ENCODE data around the gene APPBP2. TPM values are rescaled to one million over a fixed set of nuclear protein-coding genes. Genes with fewer than 3 reads are reported as not detected.

The APPBP2 gene
- 31.3 and 48.0 TPM in 2 replicates for total RNA-seq (ENCODE audit: low replicate concordance)

- TF ChIP-seq EZH2 (IDR thresholded peaks at IDR 0.05) (peak; percentile 26), EZH2phosphoT487 (IDR thresholded peaks at IDR 0.05) (peak; percentile 22), CTCF (IDR thresholded peaks at IDR 0.05) (no peak)
Measured at GRCh38 chr17:60525685-60526514, at the start of gene APPBP2. Gene APPBP2, minus strand, starts transcription at chr17:60526242. Its CDS starts 311 bp downstream, at chr17:60525931.

GRCh38 chr17:60573236-60574051 is 47.4 kb upstream of the APPBP2 start:
- Mint-ChIP-seq H3K36me3 (no peaks in the 10 kb centered on the region), H3K9me3 (no peaks in the 10 kb centered on the region), H3K27me3 (ENCODE audit: insufficient read depth, low read depth) (peaks cover 2% of the 10 kb centered on the region), H3K4me3 (no peak overlapping the region), H3K4me1 (peaks cover 3% of the 10 kb centered on the region), H3K27ac (no peak overlapping the region)
- Histone ChIP-seq H3K9me3 (ENCODE audit: low read depth) (no peaks in the 10 kb centered on the region), H3K4me3 (no peak overlapping the region), H4K20me1 (ENCODE audit: low read depth) (no peaks in the 10 kb centered on the region), H3K9ac (no peak overlapping the region), H2AFZ (replicated peaks) (no peak overlapping the region), H3F3A (ENCODE audit: low read depth) (no peaks in the 10 kb centered on the region), H3K27me3 (no peaks in the 10 kb centered on the region), H3K4me1 (no peaks in the 10 kb centered on the region), H3K36me3 (no peaks in the 10 kb centered on the region), H3K27ac (no peak overlapping the region), H3K79me2 (ENCODE audit: low read depth) (no peaks in the 10 kb centered on the region), H3K4me2 (no peak overlapping the region)
- DNase-seq (ENCODE audit: low spot score): no peak
- TF ChIP-seq EZH2 (IDR thresholded peaks at IDR 0.05): no peak

More at GRCh38 chr17:60525685-60526514, at the start of gene APPBP2:
- no peaks in the 10 kb centered on the region for H3K36me3 ChIP-seq
- peaks cover 3% of the 10 kb centered on the region for H3F3A ChIP-seq (ENCODE audit: low read depth)
- H4K20me1 ChIP-seq (ENCODE audit: low read depth): peaks cover 42% of the 10 kb centered on the region
- H3K9me3 ChIP-seq (ENCODE audit: low read depth): no peaks in the 10 kb centered on the region
- Mint-ChIP-seq H3K4me3 (peak within 1 kb of the TSS; percentile 92), H3K27me3 (ENCODE audit: insufficient read depth, low read depth) (no peaks in the 10 kb centered on the region), H3K4me1 (peaks cover 17% of the 10 kb centered on the region), H3K27ac (peak within 1 kb of the TSS; percentile 98), H3K9me3 (peaks cover 11% of the 10 kb centered on the region), H3K36me3 (peaks cover 20% of the 10 kb centered on the region)
- H3K9ac ChIP-seq: peak within 1 kb of the TSS; percentile 94
- peak within 1 kb of the TSS; percentile 91 for H2AFZ ChIP-seq (replicated peaks)
- H3K4me2 ChIP-seq: peak within 1 kb of the TSS; percentile 97
- DNase-seq (ENCODE audit: low spot score): peak; percentile 94
- H3K79me2 ChIP-seq (ENCODE audit: low read depth): peaks cover 73% of the 10 kb centered on the region
- peak within 1 kb of the TSS; percentile 99 for H3K27ac ChIP-seq
- peak within 1 kb of the TSS; percentile 96 for H3K4me3 ChIP-seq
- H3K27me3 ChIP-seq: no peaks in the 10 kb centered on the region
- peaks cover 15% of the 10 kb centered on the region for H3K4me1 ChIP-seq

- no peak overlapping the region for H3K27ac ChIP-seq
- Mint-ChIP-seq H3K27ac (no peak overlapping the region), H3K9me3 (no peaks in the 10 kb centered on the region), H3K36me3 (no peaks in the 10 kb centered on the region), H3K4me1 (peaks cover 3% of the 10 kb centered on the region), H3K4me3 (no peak overlapping the region), H3K27me3 (ENCODE audit: insufficient read depth, low read depth) (peaks cover 3% of the 10 kb centered on the region)
- no peak overlapping the region for H3K9ac ChIP-seq
- no peaks in the 10 kb centered on the region for H3K79me2 ChIP-seq (ENCODE audit: low read depth)
- no peak overlapping the region for H3K4me2 ChIP-seq
- H4K20me1 ChIP-seq (ENCODE audit: low read depth): no peaks in the 10 kb centered on the region
- H3K4me1 ChIP-seq: no peaks in the 10 kb centered on the region
- DNase-seq (ENCODE audit: low spot score): no peak
- no peaks in the 10 kb centered on the region for H3K27me3 ChIP-seq
- TF ChIP-seq EZH2 (IDR thresholded peaks at IDR 0.05) (no peak), CTCF (IDR thresholded peaks at IDR 0.05) (no peak), EZH2phosphoT487 (IDR thresholded peaks at IDR 0.05) (no peak)
- no peak overlapping the region for H3K4me3 ChIP-seq
- H2AFZ ChIP-seq (replicated peaks): no peak overlapping the region
- no peaks in the 10 kb centered on the region for H3K9me3 ChIP-seq (ENCODE audit: low read depth)
- H3F3A ChIP-seq (ENCODE audit: low read depth): no peaks in the 10 kb centered on the region
- no peaks in the 10 kb centered on the region for H3K36me3 ChIP-seq
Measured at GRCh38 chr17:60565233-60565632, 39.2 kb upstream of the APPBP2 start.

Measured in neural progenitor cell (in vitro differentiated cells).